ENCODE measurements around the gene TSHZ2. TPM values are rescaled to one million over a fixed set of nuclear protein-coding genes. Genes with fewer than 3 reads are reported as not detected.

Gene TSHZ2
- total RNA-seq, 4 donors from 2014 or later, result 10.3 to 15.0 (median 12.9) TPM

- intact Hi-C loops (cut with DNase I), result no loop called here
- DNase-seq (ENCODE audit: extremely low spot score), result no peak
- Histone ChIP-seq H3K4me3 (no peak overlapping the region), H3K9me3 (no peaks in the 10 kb centered on the region), H3K27ac (replicated peaks in 1 of 4) (no peak overlapping the region), H3K27me3 (no peaks in the 10 kb centered on the region), H3K36me3 (no peaks in the 10 kb centered on the region), H3K4me1 (peaks cover 0 to 9% (median 3%) of the 10 kb centered on the region in 4 donors)
- WGBS, result 87% methylated on average over 4 of the region's 4 CpGs
- TF ChIP-seq POLR2AphosphoS5 (IDR thresholded peaks at IDR 0.05) (no peak), EP300 (IDR thresholded peaks at IDR 0.05) (no peak), CTCF (IDR thresholded peaks at IDR 0.05) (no peak), POLR2A (IDR thresholded peaks at IDR 0.05; ENCODE audit: low read depth) (no peak)
Observed at GRCh38 chr20:53165452-53165851, 193.3 kb downstream of the TSHZ2 start.

- TF ChIP-seq CTCF (IDR thresholded peaks at IDR 0.05), result no peak
- TF ChIP-seq EP300 (IDR thresholded peaks at IDR 0.05), result no peak
- no peak for TF ChIP-seq POLR2A (IDR thresholded peaks at IDR 0.05; ENCODE audit: low read depth)
- no peak for TF ChIP-seq POLR2AphosphoS5 (IDR thresholded peaks at IDR 0.05)
- Histone ChIP-seq H3K36me3 (no peaks in the 10 kb centered on the region), H3K27me3 (no peaks in the 10 kb centered on the region), H3K9me3 (no peaks in the 10 kb centered on the region), H3K4me1 (no peaks in the 10 kb centered on the region), H3K4me3 (no peak overlapping the region), H3K27ac (replicated peaks in 1 of 4) (no peak overlapping the region)
- intact Hi-C loops (cut with DNase I), result no loop called here
- WGBS, result 81% methylated on average over 1 of the region's 1 CpG
- DNase-seq (ENCODE audit: extremely low spot score), result no peak
Observed at GRCh38 chr20:53168491-53168890, 196.3 kb downstream of the TSHZ2 start.

- 73% methylated on average over 7 of the region's 7 CpGs for WGBS
- DNase-seq (ENCODE audit: extremely low spot score), result no peak
- Histone ChIP-seq H3K4me1 (no peaks in the 10 kb centered on the region), H3K36me3 (no peaks in the 10 kb centered on the region), H3K4me3 (no peak overlapping the region), H3K27ac (replicated peaks in 1 of 4) (no peak overlapping the region), H3K9me3 (no peaks in the 10 kb centered on the region), H3K27me3 (no peaks in the 10 kb centered on the region)
- no peak for TF ChIP-seq CTCF (IDR thresholded peaks at IDR 0.05)
- no peak for TF ChIP-seq EP300 (IDR thresholded peaks at IDR 0.05)
- TF ChIP-seq POLR2AphosphoS5 (IDR thresholded peaks at IDR 0.05), result no peak
- TF ChIP-seq POLR2A (IDR thresholded peaks at IDR 0.05; ENCODE audit: low read depth), result no peak
- intact Hi-C loops (cut with DNase I), result no loop called here
Observed at GRCh38 chr20:53170196-53170595, 198.0 kb downstream of the TSHZ2 start.

GRCh38 chr20:53171065-53171464, 198.9 kb downstream of the TSHZ2 start:
- DNase-seq (ENCODE audit: extremely low spot score), result no peak
- intact Hi-C loops (cut with DNase I), result no loop called here
- WGBS, result 87% methylated on average over 6 of the region's 6 CpGs
- Histone ChIP-seq H3K4me1 (no peaks in the 10 kb centered on the region), H3K27ac (replicated peaks in 1 of 4) (no peak overlapping the region), H3K36me3 (no peaks in the 10 kb centered on the region), H3K4me3 (no peak overlapping the region), H3K9me3 (no peaks in the 10 kb centered on the region), H3K27me3 (peaks cover 0 to 6% (median 0%) of the 10 kb centered on the region in 4 donors)
- no peak for TF ChIP-seq POLR2A (IDR thresholded peaks at IDR 0.05; ENCODE audit: low read depth)
- no peak for TF ChIP-seq EP300 (IDR thresholded peaks at IDR 0.05)

- Histone ChIP-seq H3K4me1 (no peaks in the 10 kb centered on the region), H3K4me3 (no peak overlapping the region), H3K36me3 (no peaks in the 10 kb centered on the region), H3K9me3 (no peaks in the 10 kb centered on the region), H3K27ac (replicated peaks in 1 of 4) (no peak overlapping the region), H3K27me3 (peaks cover 0 to 6% (median 0%) of the 10 kb centered on the region in 4 donors)
- no peak for DNase-seq (ENCODE audit: extremely low spot score)
- intact Hi-C loops (cut with DNase I), result no loop called here
- TF ChIP-seq POLR2A (IDR thresholded peaks at IDR 0.05; ENCODE audit: low read depth) (no peak), CTCF (IDR thresholded peaks at IDR 0.05) (no peak), EP300 (IDR thresholded peaks at IDR 0.05) (no peak), POLR2AphosphoS5 (IDR thresholded peaks at IDR 0.05) (no peak)
- 93% methylated on average over 3 of the region's 3 CpGs for WGBS
Observed at GRCh38 chr20:53174454-53174853, 202.3 kb downstream of the TSHZ2 start.

Data from esophagus muscularis mucosa (tissue), 4 donors.